Small intestine (tissue), 7 donors: ENCODE measurements around the gene TTC7B. TPM values are rescaled to one million over a fixed set of nuclear protein-coding genes. Genes with fewer than 3 reads are reported as not detected.

Experiments used
- DNase-seq, 2 donors: peaks; one replicate each; pipeline versions ENCODE4 v3.0.0 to v3.0.0-alpha.2; 2013
- FAIRE-seq: peaks from 2 replicates; lab custom pipeline; 2012; peaks lifted over from hg19 to GRCh38; lab: Jason Lieb, UNC
- H3K27ac ChIP-seq, 3 donors: one replicate each; pipeline ENCODE4 v1.5.1; 2013; ENCODE audit warnings: low read length in 2 of 3, mild to moderate bottlenecking in 2 of 3, control low read depth in 1 of 3, inconsistent platforms in 1 of 3, low read depth in 1 of 3, moderate library complexity in 1 of 3
- H3K27me3 ChIP-seq, 3 donors: one replicate each; pipeline ENCODE4 v1.6.1; 2013; ENCODE audit warnings: low read length in 3 of 3, inconsistent platforms in 1 of 3; ENCODE audit not compliant: control insufficient read depth in 3 of 3, insufficient read depth in 3 of 3
- H3K36me3 ChIP-seq, 3 donors: one replicate each; pipeline ENCODE4 v1.6.1; 2013; ENCODE audit warnings: low read length in 3 of 3, inconsistent platforms in 1 of 3, low read depth in 1 of 3, mild to moderate bottlenecking in 1 of 3, moderate library complexity in 1 of 3; ENCODE audit not compliant: control insufficient read depth in 3 of 3, insufficient read depth in 2 of 3
- H3K4me1 ChIP-seq, 3 donors: one replicate each; pipeline ENCODE4 v1.6.1; 2013; ENCODE audit warnings: low read length in 2 of 3, inconsistent platforms in 1 of 3, low read depth in 1 of 3, mild to moderate bottlenecking in 1 of 3, moderate library complexity in 1 of 3; ENCODE audit not compliant: control insufficient read depth in 3 of 3, insufficient read depth in 2 of 3
- H3K4me3 ChIP-seq, 3 donors: one replicate each; pipeline ENCODE4 v1.5.1; 2013; ENCODE audit warnings: low read length in 3 of 3, control low read depth in 1 of 3, inconsistent platforms in 1 of 3, low read depth in 1 of 3, mild to moderate bottlenecking in 1 of 3, moderate library complexity in 1 of 3
- H3K9me3 ChIP-seq, 2 donors: one replicate each; pipeline ENCODE4 v1.6.1; 2013; ENCODE audit warnings: low read depth in 1 of 2, low read length in 1 of 2; ENCODE audit not compliant: control insufficient read depth in 2 of 2, insufficient read depth in 1 of 2
- WGBS, 3 donors: extraction: QIAGEN DNeasy Blood & Tissue Kit; methylation state at CpG; one replicate each; pipeline ENCODE4 v1.1.7; 2013; 5-methylcytosine and 5-hydroxymethylcytosine counted together
- polyA plus RNA-seq, 4 donors: library from polyadenylated mRNA; stranded (reverse) in 3 of 4; unstranded in 1 of 4; fragments of 200-250 nt in 3 of 4; fragments of 120-200 nt in 1 of 4; gene quantifications; one replicate each; pipeline versions ENCODE4 v1.2.1 to v1.2.3, GENCODE V29; 2013
- donor health status: healthy with polysubstance abuse.
- donor health status: control.
- donor health status: control.
- donor health status: Bipolar disorder and iron deficiency.
- donor health status: healthy.

TTC7B gene
- polyA plus RNA-seq, 4 donors: 2.9 to 8.8 (median 4.3) TPM

DNA sequence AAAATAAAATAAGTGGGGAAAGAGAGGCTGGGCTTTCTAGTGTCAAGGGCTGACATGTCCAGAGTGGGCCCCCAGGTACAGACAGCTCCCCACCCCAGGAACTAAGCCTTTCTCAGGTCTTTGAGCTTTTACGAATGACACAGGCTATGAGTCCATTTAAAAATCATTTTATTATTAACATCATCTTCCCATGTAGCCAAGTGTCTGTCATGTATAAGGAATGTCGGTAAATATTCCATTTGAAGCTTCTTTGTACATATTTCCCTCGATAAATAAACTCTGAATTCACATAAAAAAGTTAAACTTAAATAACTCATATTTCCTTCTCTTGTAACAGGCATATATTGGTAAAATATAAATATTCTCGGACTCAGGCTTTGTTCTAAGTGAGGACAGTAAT, 275.8 kb downstream of the TTC7B start:
- Histone ChIP-seq H3K27ac (no peak overlapping the region), H3K4me1 (peaks cover 0 to 7% (median 0%) of the 10 kb centered on the region in 3 donors), H3K9me3 (no peaks in the 10 kb centered on the region), H3K27me3 (no peaks in the 10 kb centered on the region), H3K4me3 (no peak overlapping the region), H3K36me3 (peaks cover 0 to 12% (median 0%) of the 10 kb centered on the region in 3 donors)
- DNase-seq: no peak
- 80 to 96% (median 89%) methylated on average over 4 of the region's 4 CpGs for WGBS, 3 donors
- FAIRE-seq: peak; percentile 10

DNA sequence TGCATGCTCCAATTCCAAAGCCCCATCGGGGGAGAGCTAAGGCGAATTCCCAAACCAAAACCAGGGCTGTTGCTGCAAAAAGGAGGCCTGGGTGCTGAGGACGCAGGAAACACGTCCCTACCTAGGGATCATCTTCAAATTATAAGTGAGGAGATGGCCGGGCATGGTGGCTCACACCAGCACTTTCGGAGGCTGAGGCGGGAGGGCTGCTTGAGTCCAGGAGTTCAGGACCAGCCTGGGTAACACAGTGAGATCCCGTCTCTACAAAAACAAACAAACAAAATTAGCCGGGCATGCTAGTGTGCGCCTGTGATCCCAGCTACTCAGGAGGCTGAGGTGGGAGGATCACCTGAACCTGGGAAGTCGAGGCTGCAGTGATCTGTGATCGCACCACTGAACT, 276.2 kb downstream of the TTC7B start:
- Histone ChIP-seq H3K9me3 (no peaks in the 10 kb centered on the region), H3K4me1 (peaks cover 0 to 11% (median 0%) of the 10 kb centered on the region in 3 donors), H3K27me3 (no peaks in the 10 kb centered on the region), H3K4me3 (no peak overlapping the region), H3K27ac (no peak overlapping the region), H3K36me3 (peaks cover 0 to 12% (median 0%) of the 10 kb centered on the region in 3 donors)
- DNase-seq (no peak), FAIRE-seq (no peak)
- 87 to 93% (median 89%) methylated on average over 12 of the region's 12 CpGs for WGBS, 3 donors

DNA sequence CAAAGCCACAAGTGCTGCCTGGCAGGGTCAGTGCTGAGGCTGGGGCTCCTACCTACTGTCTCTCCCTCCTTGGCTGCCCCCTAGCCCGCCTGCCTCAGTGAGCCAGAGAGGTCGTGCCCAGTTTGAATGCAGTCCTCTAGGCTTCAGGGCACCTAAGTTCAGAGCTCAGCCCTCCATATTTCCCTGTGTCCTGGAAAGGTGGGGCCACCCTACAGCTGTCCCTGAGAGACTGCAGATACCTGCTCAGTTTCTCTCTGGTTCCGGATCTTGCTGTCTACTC, 276.8 kb downstream of the TTC7B start:
- Histone ChIP-seq H3K9me3 (no peaks in the 10 kb centered on the region), H3K4me3 (no peak overlapping the region), H3K4me1 (peaks cover 0 to 17% (median 0%) of the 10 kb centered on the region in 3 donors), H3K27ac (no peak overlapping the region), H3K36me3 (peaks cover 0 to 12% (median 0%) of the 10 kb centered on the region in 3 donors), H3K27me3 (no peaks in the 10 kb centered on the region)
- FAIRE-seq: no peak
- no peak for DNase-seq
- WGBS, 3 donors: 84 to 90% (median 88%) methylated on average over 3 of the region's 3 CpGs

DNA sequence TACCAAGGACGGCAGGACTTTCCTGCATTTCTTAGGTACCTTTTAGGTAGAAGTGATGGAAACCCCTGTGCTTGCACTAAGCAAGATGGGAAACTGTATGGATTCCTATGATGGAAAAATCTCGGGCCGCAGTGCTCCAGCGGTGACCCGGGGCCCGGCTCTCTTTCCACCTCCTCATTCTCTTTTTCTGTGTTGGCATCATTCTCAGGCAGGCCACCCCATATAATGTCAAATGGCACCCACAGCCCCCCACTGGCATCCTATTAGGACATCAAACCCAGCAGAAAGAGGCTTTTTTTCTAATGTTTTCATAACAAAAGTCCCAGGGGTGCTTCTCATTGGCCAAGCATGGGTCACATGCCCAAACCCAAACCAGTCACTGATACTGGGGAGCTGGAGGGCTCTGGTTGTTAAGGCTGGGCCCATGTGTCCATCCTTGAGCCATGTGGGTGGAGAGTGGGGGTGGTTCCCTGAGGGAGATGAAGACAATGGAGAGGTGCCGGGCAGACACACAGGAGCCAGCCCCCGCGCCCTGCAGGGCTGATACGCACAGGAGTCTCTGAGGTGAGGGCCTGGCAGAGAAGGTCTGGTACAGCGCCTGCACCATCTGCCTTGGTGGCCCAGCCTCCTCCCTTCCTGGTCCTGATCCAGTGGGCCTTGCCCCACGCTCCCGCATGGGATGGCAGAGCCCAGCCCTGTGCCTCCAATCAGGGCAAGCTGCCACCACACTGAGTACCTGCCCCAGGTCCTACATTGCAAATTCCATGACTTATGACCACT, 277.3 kb downstream of the TTC7B start:
- H3K4me1 ChIP-seq: peaks cover 0 to 18% (median 0%) of the 10 kb centered on the region in 3 donors
- DNase-seq (no peak), FAIRE-seq (no peak)
- H3K27ac ChIP-seq: no peak overlapping the region
- no peak overlapping the region for H3K4me3 ChIP-seq
- 86 to 95% (median 94%) methylated on average over 11 to 13 of the region's 13 CpGs for WGBS, 3 donors
- peaks cover 0 to 12% (median 0%) of the 10 kb centered on the region in 3 donors for H3K36me3 ChIP-seq
- H3K27me3 ChIP-seq: no peaks in the 10 kb centered on the region
- H3K9me3 ChIP-seq: no peaks in the 10 kb centered on the region

DNA sequence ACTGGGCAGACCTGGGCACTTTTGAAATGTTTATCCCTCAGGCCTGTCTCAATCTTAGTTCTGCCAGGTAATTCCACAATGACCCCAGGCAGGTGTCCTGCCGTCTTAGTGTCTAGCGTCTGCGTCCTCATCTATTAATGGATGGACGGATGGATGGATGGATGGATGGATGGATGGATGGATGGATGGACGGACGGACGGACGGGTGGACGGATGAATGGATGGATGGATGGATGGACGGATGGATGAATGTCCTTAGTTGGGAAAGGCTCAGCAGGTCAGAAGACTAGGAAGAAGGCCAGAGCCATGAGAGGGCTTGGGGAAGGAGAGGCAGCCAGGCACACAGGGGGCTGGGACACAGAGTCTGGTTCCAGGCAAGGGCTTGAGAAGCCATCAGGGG, 278.1 kb downstream of the TTC7B start:
- H3K9me3 ChIP-seq: no peaks in the 10 kb centered on the region
- no peaks in the 10 kb centered on the region for H3K27me3 ChIP-seq
- H3K4me1 ChIP-seq: peaks cover 0 to 23% (median 0%) of the 10 kb centered on the region in 3 donors
- peaks cover 0 to 12% (median 0%) of the 10 kb centered on the region in 3 donors for H3K36me3 ChIP-seq
- FAIRE-seq (no peak), DNase-seq (no peak)
- 76 to 98% (median 89%) methylated on average over 10 of the region's 10 CpGs for WGBS, 3 donors
- no peak overlapping the region for H3K27ac ChIP-seq
- no peak overlapping the region for H3K4me3 ChIP-seq

DNA sequence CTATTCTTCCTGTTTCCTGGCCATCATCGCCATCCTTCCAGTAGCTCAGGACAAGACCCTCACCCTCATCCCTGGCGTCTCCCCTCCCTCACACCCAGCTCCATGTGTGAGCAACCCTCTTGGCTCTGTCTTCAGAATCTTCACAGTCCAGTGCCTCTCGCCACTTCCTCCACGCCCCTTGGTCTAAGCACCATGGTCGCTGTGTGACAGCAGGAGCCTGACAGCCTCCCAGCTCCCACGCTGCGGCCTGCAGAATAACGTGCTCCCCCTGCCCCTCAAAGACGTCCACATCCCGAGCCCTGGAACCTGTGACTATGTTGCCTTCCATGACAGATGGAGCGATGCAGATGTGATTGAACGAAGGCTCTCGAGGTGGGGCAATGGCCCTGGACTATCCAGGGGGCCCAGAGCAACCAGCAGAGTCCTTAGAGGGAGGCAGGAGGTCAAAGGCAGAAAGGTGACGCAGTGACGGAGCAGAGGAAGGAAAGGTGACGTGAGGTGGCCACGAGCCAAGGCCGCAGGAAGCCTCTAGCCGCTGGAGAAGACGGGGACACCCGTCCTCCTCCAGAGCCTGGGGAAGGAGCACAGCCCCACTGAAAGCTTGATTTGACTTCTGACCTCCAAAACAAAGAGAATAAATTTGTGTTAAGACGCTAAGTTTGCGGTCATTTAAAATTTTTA, 279.6 kb downstream of the TTC7B start:
- Histone ChIP-seq H3K27ac (no peak overlapping the region), H3K36me3 (peaks cover 0 to 12% (median 0%) of the 10 kb centered on the region in 3 donors), H3K27me3 (no peaks in the 10 kb centered on the region), H3K9me3 (no peaks in the 10 kb centered on the region), H3K4me3 (no peak overlapping the region), H3K4me1 (peaks cover 0 to 26% (median 0%) of the 10 kb centered on the region in 3 donors)
- FAIRE-seq: no peak
- no peak for DNase-seq
- 78 to 82% (median 80%) methylated on average over 23 of the region's 23 CpGs for WGBS, 3 donors

DNA sequence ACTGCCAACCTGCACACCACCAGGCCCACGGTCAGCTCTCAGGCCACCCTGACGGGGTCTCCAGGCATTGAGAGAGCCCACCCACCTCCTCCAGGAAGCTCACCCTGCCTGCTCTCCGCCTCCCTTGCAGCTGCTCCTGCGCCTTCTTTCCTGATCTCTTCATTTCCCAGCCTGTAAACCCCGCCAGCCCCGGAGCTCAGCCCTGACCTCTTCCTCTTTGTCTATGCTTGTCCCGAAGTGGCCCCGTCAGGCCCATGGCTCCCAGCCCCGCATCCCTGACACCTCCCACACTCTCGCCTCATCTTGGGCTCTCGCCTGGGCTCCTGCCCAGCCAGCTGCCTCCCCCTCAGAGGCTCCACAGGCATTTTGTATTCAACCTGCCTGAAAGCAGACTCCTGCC, 280.1 kb downstream of the TTC7B start:
- Histone ChIP-seq H3K9me3 (no peaks in the 10 kb centered on the region), H3K36me3 (peaks cover 0 to 9% (median 0%) of the 10 kb centered on the region in 3 donors), H3K27ac (no peak overlapping the region), H3K4me1 (peaks cover 0 to 30% (median 0%) of the 10 kb centered on the region in 3 donors), H3K4me3 (no peak overlapping the region), H3K27me3 (no peaks in the 10 kb centered on the region)
- FAIRE-seq (no peak), DNase-seq (no peak)
- WGBS, 3 donors: 63 to 82% (median 68%) methylated on average over 11 of the region's 11 CpGs

DNA sequence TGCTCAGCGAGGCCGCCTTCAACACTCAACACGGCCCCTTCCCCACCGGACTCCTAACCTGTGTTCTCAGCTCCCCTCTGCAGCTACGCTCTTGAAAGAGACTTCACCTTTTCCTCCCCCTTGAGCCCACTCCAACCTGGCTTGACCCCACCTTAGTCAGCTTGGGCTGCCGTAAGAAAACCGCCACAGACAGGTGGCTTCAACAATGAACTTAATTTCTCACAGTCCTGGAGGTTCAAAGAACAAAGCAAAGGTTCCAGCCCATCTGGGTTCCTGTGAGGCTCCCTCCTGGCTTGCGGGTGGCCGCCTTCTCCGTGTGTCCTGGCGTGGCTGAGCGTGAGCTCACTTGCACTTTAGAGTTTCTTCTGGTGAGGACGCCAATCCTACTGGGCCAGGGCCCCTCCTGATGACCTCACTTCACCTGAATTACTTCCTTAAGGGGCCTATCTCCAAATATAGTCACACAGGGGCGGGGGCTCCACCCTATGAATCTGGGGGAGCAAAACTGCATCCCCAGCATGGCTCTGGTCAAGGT, 280.6 kb downstream of the TTC7B start:
- H3K4me1 ChIP-seq: peaks cover 0 to 32% (median 0%) of the 10 kb centered on the region in 3 donors
- FAIRE-seq: no peak
- peaks cover 0 to 8% (median 0%) of the 10 kb centered on the region in 3 donors for H3K36me3 ChIP-seq
- H3K27me3 ChIP-seq: no peaks in the 10 kb centered on the region
- 57 to 74% (median 62%) methylated on average over 14 of the region's 14 CpGs for WGBS, 3 donors
- DNase-seq: peak in 1 of 2 donors; percentile 79
- no peaks in the 10 kb centered on the region for H3K9me3 ChIP-seq
- H3K27ac ChIP-seq: peak overlapping the region in 1 of 3 donors; percentile 0
- no peak overlapping the region for H3K4me3 ChIP-seq
